Left cardiac atrium (tissue), 4 donors: ENCODE measurements around the gene TRIM23. TPM values are rescaled to one million over a fixed set of nuclear protein-coding genes. Genes with fewer than 3 reads are reported as not detected.

Experiments
- ATAC-seq, 2 donors: fragments of 200-7000 bp; cut with Tn5 transposase; one replicate each; pipeline ENCODE4 v1.9.1; 2020; ENCODE audit warnings: mild to moderate bottlenecking in 2 of 2, moderate library complexity in 2 of 2
- DNase-seq: peaks from one replicate; pipeline ENCODE4 v3.0.0-alpha.2; 2020
- intact Hi-C, 2 donors: fragments of 100-400 bp; cut with DNase I; formaldehyde crosslinking; loops; one replicate each; pipeline versions ENCODE4 v1.14.1 to v1.15.1; 2022 to 2023
- total RNA-seq, 2 donors: library from RNA; stranded (reverse); fragmentation: NEBNext Ultra II Directional; extraction: Animal tissue kit (Norgen Biotek cat#: 25700); gene quantifications; one replicate each; pipeline ENCODE4 v1.2.1, GENCODE V29; 2021
- donor health status: DM: no; HTN: yes; CAD: no.
- donor health status: DM: no; HTN: yes; CAD: no; lungs with severe emphysema.
- donor health status: DM: yes; HTN: yes; CAD: no.
- donor health status: Dilated cardiomyopathy.

Gene TRIM23
- total RNA-seq, 2 donors from 2014 or later: 15.5 to 17.8 TPM

- no peak for ATAC-seq
Measured at GRCh38 chr5:65577141-65577540, 47.0 kb downstream of the TRIM23 start.

GRCh38 chr5:65570598-65571226, 53.4 kb downstream of the TRIM23 start:
- ATAC-seq (no peak), DNase-seq (no peak)
- intact Hi-C loops: no loop called here

More at GRCh38 chr5:65577141-65577540, 47.0 kb downstream of the TRIM23 start:
- no peak for DNase-seq
- intact Hi-C loops: no loop called here

- no peak for DNase-seq
- ATAC-seq: no peak
- intact Hi-C loops: no loop called here
Measured at GRCh38 chr5:65566505-65566904, 57.6 kb downstream of the TRIM23 start.

GRCh38 chr5:65563777-65564176, 60.4 kb downstream of the TRIM23 start:
- ATAC-seq: no peak
- intact Hi-C loops: no loop called here
- DNase-seq: no peak

GRCh38 chr5:65562731-65563701, 61.1 kb downstream of the TRIM23 start, which contains the start of the genes CENPK and PPWD1:
CENPK (minus strand) TSS chr5:65563168; CDS start chr5:65554907, 8,261 bp downstream.
PPWD1 (plus strand) TSS chr5:65563296; CDS start chr5:65563311, 15 bp downstream.
- DNase-seq: peak; percentile 96
- peak; percentile 100 for ATAC-seq
- intact Hi-C loops: no loop called here

- ATAC-seq: no peak
- DNase-seq: no peak
- intact Hi-C loops: no loop called here
Measured at GRCh38 chr5:65556718-65557117, 67.4 kb downstream of the TRIM23 start.

GRCh38 chr5:65556181-65556580, 68.0 kb downstream of the TRIM23 start:
- ATAC-seq (no peak), DNase-seq (no peak)
- intact Hi-C loops: no loop called here

GRCh38 chr5:65555287-65555686, 68.8 kb downstream of the TRIM23 start:
- intact Hi-C loops: no loop called here
- no peak for DNase-seq
- ATAC-seq: no peak

GRCh38 chr5:65553941-65554340, 70.2 kb downstream of the TRIM23 start:
- intact Hi-C loops: no loop called here
- DNase-seq (no peak), ATAC-seq (no peak)

- intact Hi-C loops: no loop called here
- no peak for ATAC-seq
Measured at GRCh38 chr5:65548281-65548680, 75.9 kb downstream of the TRIM23 start.

GRCh38 chr5:65546141-65546540, 78.0 kb downstream of the TRIM23 start:
- ATAC-seq: no peak
- intact Hi-C loops: no loop called here

More at GRCh38 chr5:65548281-65548680, 75.9 kb downstream of the TRIM23 start:
- no peak for DNase-seq

GRCh38 chr5:65544473-65544872, 79.7 kb downstream of the TRIM23 start:
- DNase-seq (no peak), ATAC-seq (no peak)
- intact Hi-C loops: no loop called here

More at GRCh38 chr5:65546141-65546540, 78.0 kb downstream of the TRIM23 start:
- DNase-seq: no peak

- no peak for DNase-seq
- no peak for ATAC-seq
- intact Hi-C loops: no loop called here
Measured at GRCh38 chr5:65539827-65540226, 84.3 kb downstream of the TRIM23 start.

Other genes with a start within 250 kb of the TRIM23 start
- gene ADAMTS6, start 142.4 kb downstream of the TRIM23 start, total RNA-seq: 1 to 10 TPM; 1.7 TPM
- gene CENPK, start 61.2 kb downstream of the TRIM23 start, total RNA-seq: 1 to 10 TPM; 1.2 TPM
- gene PPWD1, start 61.0 kb downstream of the TRIM23 start, total RNA-seq: 10 to 100 TPM; 14.6 to 17.6 TPM
- gene SHLD3, start 694 bp upstream of the TRIM23 start, total RNA-seq: 1 to 10 TPM; 2.2 to 3.1 TPM
- gene TRAPPC13, start 694 bp upstream of the TRIM23 start, total RNA-seq: 10 to 100 TPM; 18.1 to 20.6 TPM
- gene SGTB, start 97.8 kb upstream of the TRIM23 start, total RNA-seq: 1 to 10 TPM; 7.4 to 8.3 TPM
- gene NLN, start 97.9 kb upstream of the TRIM23 start, total RNA-seq: 10 to 100 TPM; 13.9 to 14.7 TPM